Suprapubic skin (tissue), 4 donors: ENCODE measurements around the gene RASA2.

Experiments
- POLR2A ChIP-seq, 2 donors: fragments of 450-650 bp; IDR thresholded peaks; one replicate each; pipeline ENCODE4 v1.6.1; 2017; ENCODE audit warnings: antibody characterized with exemption in 2 of 2, mild to moderate bottlenecking in 2 of 2, moderate library complexity in 2 of 2
- POLR2AphosphoS5 ChIP-seq, 3 donors: sonication (generic); formaldehyde crosslinking; IDR thresholded peaks; one replicate each; pipeline ENCODE4 v1.6.1; 2017; ENCODE audit warnings: antibody characterized with exemption in 3 of 3
- TF ChIP-seq, protein P1 (sequence below), 2 donors: fragments of 200-600 bp in 1 of 2; fragments of 450-650 bp in 1 of 2; sonication (generic) in 1 of 2; IDR thresholded peaks; one replicate each; pipeline ENCODE4 v1.5.1; 2016 to 2019; ENCODE audit warnings: antibody characterized with exemption in 2 of 2, mild to moderate bottlenecking in 1 of 2, moderate library complexity in 1 of 2

DNA sequence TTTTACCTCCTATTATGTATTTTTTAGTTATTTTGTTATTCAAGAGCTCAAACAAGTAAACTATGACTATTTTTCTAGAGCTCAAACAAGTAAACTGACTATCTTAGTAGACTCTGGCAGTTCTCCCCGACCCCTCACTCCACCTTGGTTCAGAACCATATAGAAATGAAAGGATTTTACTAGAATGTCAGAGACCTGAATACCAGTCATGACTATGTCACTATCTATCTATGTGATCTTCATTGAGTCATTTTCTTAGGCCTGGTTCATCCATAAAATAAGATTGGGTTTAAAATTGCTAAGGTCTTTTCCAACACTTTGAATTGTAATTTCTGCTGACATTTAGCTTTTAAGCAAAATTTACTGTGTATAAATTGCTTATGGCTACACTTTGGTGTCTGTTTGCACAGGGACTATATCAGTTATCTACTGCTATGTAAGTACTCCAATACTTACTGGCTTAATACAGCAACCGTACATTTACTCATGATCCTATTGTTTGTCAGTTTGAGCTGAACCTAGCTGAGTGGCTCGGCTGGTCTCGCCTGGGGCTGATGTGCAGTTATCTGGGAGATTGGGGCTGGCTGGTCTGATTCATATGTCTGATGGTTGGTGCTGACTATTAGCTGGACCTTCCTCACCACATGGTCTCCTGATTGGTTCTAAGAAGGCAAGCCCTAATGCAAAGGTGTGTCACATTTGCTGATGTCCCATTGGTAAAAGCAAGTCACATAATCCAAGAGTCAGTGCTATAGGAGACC is 37.0 kb downstream of the RASA2 start:
- TF ChIP-seq, protein P1, sequence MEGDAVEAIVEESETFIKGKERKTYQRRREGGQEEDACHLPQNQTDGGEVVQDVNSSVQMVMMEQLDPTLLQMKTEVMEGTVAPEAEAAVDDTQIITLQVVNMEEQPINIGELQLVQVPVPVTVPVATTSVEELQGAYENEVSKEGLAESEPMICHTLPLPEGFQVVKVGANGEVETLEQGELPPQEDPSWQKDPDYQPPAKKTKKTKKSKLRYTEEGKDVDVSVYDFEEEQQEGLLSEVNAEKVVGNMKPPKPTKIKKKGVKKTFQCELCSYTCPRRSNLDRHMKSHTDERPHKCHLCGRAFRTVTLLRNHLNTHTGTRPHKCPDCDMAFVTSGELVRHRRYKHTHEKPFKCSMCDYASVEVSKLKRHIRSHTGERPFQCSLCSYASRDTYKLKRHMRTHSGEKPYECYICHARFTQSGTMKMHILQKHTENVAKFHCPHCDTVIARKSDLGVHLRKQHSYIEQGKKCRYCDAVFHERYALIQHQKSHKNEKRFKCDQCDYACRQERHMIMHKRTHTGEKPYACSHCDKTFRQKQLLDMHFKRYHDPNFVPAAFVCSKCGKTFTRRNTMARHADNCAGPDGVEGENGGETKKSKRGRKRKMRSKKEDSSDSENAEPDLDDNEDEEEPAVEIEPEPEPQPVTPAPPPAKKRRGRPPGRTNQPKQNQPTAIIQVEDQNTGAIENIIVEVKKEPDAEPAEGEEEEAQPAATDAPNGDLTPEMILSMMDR (IDR thresholded peaks at IDR 0.05) = no peak
- TF ChIP-seq POLR2AphosphoS5 (IDR thresholded peaks at IDR 0.05) = no peak
- TF ChIP-seq POLR2A (IDR thresholded peaks at IDR 0.05) = no peak
